Testis (tissue), 2 donors: ENCODE results near the gene RGS10.

Source experiments
- POLR2A ChIP-seq: fragments of 450-650 bp; IDR thresholded peaks from one replicate; pipeline ENCODE4 v1.6.1; 2017; ENCODE audit warnings: antibody characterized with exemption, mild to moderate bottlenecking, moderate library complexity
- TF ChIP-seq, protein P1 (sequence below), 3 experiments: fragments of 450-650 bp in 2 of 3; fragments of 200-600 bp in 1 of 3; sonication (generic) in 1 of 3; IDR thresholded peaks; one replicate each; pipeline ENCODE4 v1.5.1; 2016 to 2019; ENCODE audit warnings: antibody characterized with exemption in 3 of 3, mild to moderate bottlenecking in 2 of 3, moderate library complexity in 1 of 3

GRCh38 chr10:119504651-119505050, 37.9 kb downstream of the RGS10 start:
- TF ChIP-seq, protein P1, sequence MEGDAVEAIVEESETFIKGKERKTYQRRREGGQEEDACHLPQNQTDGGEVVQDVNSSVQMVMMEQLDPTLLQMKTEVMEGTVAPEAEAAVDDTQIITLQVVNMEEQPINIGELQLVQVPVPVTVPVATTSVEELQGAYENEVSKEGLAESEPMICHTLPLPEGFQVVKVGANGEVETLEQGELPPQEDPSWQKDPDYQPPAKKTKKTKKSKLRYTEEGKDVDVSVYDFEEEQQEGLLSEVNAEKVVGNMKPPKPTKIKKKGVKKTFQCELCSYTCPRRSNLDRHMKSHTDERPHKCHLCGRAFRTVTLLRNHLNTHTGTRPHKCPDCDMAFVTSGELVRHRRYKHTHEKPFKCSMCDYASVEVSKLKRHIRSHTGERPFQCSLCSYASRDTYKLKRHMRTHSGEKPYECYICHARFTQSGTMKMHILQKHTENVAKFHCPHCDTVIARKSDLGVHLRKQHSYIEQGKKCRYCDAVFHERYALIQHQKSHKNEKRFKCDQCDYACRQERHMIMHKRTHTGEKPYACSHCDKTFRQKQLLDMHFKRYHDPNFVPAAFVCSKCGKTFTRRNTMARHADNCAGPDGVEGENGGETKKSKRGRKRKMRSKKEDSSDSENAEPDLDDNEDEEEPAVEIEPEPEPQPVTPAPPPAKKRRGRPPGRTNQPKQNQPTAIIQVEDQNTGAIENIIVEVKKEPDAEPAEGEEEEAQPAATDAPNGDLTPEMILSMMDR (IDR thresholded peaks at IDR 0.05): no peak
- TF ChIP-seq POLR2A: no peak
